Measurements from ENCODE around the gene OTX1. TPM values are rescaled to one million over a fixed set of nuclear protein-coding genes. Genes with fewer than 3 reads are reported as not detected.

Gene OTX1
- total RNA-seq, 1 experiment from 2014 or later = 0.90 TPM

- TF ChIP-seq MLX (CRISPR knock-in tag; IDR thresholded peaks at IDR 0.05) (no peak), TCF7 (CRISPR knock-in tag; IDR thresholded peaks at IDR 0.05; ENCODE audit: low read depth) (no peak), SMAD4 (CRISPR knock-in tag; IDR thresholded peaks at IDR 0.05) (no peak), ARID4B (CRISPR knock-in tag; IDR thresholded peaks at IDR 0.05; ENCODE audit: borderline replicate concordance) (no peak), NFATC4 (CRISPR knock-in tag; IDR thresholded peaks at IDR 0.05) (no peak), ATF6 (CRISPR knock-in tag; IDR thresholded peaks at IDR 0.05) (no peak)
Measured at GRCh38 chr2:63038034-63038433, 12.6 kb upstream of the OTX1 start (continued).

GRCh38 chr2:63040586-63040985 is 10.0 kb upstream of the OTX1 start:
- Mint-ChIP-seq H3K27ac (0 out of 2 replicates have a peak overlapping the region, but pooled peaks have one; percentile 12), H3K4me3 (no peak overlapping the region), H3K9me3 (no peaks in the 10 kb centered on the region), H3K36me3 (no peaks in the 10 kb centered on the region), H3K27me3 (ENCODE audit: low read depth) (peaks cover 46% of the 10 kb centered on the region), H3K4me1 (peaks cover 28% of the 10 kb centered on the region)
- no peak for DNase-seq (ENCODE audit: low spot score)
- ChIA-PET POLR2A (no interaction called here), CTCF (no interaction called here)
- no peak for ATAC-seq
- TF ChIP-seq SMAD4 (CRISPR knock-in tag; IDR thresholded peaks at IDR 0.05) (no peak), MYBL2 (CRISPR knock-in tag; IDR thresholded peaks at IDR 0.05) (no peak), TCF7 (CRISPR knock-in tag; IDR thresholded peaks at IDR 0.05; ENCODE audit: low read depth) (no peak), CTCF (IDR thresholded peaks at IDR 0.05) (no peak), ZNF317 (CRISPR knock-in tag; IDR thresholded peaks at IDR 0.05; ENCODE audit: borderline replicate concordance, low read depth) (no peak), GRHL2 (CRISPR knock-in tag; IDR thresholded peaks at IDR 0.05; ENCODE audit: insufficient replicate concordance, severe bottlenecking) (no peak), OVOL2 (CRISPR knock-in tag; IDR thresholded peaks at IDR 0.05; ENCODE audit: borderline replicate concordance) (no peak), NR2C2 (CRISPR knock-in tag; IDR thresholded peaks at IDR 0.05) (no peak), GABPB1 (CRISPR knock-in tag; IDR thresholded peaks at IDR 0.05) (no peak), NFYB (CRISPR knock-in tag; conservative IDR thresholded peaks at IDR 0.05; ENCODE audit: low read depth) (no peak), FOXP1 (CRISPR knock-in tag; IDR thresholded peaks at IDR 0.05; ENCODE audit: borderline replicate concordance) (no peak), TEAD1 (CRISPR knock-in tag; IDR thresholded peaks at IDR 0.05) (no peak), ETV6 (CRISPR knock-in tag; IDR thresholded peaks at IDR 0.05) (no peak), ZNF512 (CRISPR knock-in tag; IDR thresholded peaks at IDR 0.05; ENCODE audit: borderline replicate concordance) (no peak), NR3C1 (CRISPR knock-in tag; conservative IDR thresholded peaks at IDR 0.05; ENCODE audit: low read depth) (no peak)

Measured in WTC11 (cell line).